Activated gamma-delta T cell (primary cell): ENCODE results near the gene KLHL36.
"Not testable (repeated sequence)": the region's sequence is repeated elsewhere in the genome, so short reads cannot be mapped to it uniquely, and the experiment has no call there.

ENCODE experiments used
- DNase-seq: peaks from one replicate; lab custom pipeline; 2025; lab: John Stamatoyannopoulos, UW

KLHL36 gene

GRCh38 chr16:84673203-84673535 is 24.9 kb downstream of the KLHL36 start:
- no peak for DNase-seq

DNA sequence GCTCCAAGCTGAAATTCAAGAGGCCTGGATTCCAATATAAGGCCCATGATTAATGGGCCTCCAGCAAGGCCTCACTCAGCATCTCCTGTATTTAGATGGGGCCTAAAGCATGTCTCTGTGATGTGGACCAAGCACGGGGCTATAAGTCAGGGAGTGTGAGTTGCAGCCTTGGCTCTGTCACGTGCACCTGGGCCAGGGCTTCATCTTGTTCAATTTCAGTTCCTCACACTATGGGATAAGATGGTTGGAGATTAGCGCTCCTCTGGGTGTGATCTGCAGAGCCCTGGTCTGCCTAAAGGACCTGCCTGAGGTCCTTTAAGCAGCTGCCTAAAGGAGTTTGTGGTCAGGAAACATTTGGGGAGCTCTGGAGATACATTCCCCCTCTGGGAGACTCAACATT is 25.2 kb downstream of the KLHL36 start:
- DNase-seq, result no peak

DNA sequence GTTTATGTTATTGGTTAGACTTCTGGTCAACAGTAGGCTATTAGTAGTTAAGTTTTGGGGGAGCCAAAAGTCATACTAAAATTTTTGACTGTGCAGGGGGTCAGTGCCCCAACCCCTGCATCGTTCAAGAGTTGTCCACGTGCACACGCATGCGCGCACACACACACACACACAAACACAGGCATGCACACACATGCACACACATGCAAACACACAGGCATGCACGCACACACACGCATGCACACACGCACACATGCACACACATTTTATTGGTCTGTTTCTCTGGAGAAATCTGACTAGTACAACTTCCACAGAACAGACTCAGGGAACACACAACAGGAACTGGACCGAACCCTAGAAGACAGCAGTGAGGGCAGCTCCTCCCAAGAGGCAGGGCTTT is 27.1 kb downstream of the KLHL36 start:
- no peak for DNase-seq

DNA sequence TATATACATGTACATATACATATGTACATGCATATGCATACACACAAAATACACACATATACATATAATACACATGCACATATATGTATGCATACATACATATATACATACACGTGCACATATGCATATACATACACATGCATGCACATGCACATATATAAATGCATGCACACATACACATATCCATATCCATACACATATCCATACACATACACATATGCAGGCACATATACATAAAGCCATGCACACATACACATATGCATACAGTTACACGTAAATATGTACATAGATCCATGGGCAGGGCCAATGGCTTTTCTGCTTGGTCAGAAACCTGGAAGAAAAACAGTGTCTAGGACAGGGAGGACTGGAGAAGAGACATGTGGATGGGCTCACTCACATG is 27.6 kb downstream of the KLHL36 start:
- no peak for DNase-seq

DNA sequence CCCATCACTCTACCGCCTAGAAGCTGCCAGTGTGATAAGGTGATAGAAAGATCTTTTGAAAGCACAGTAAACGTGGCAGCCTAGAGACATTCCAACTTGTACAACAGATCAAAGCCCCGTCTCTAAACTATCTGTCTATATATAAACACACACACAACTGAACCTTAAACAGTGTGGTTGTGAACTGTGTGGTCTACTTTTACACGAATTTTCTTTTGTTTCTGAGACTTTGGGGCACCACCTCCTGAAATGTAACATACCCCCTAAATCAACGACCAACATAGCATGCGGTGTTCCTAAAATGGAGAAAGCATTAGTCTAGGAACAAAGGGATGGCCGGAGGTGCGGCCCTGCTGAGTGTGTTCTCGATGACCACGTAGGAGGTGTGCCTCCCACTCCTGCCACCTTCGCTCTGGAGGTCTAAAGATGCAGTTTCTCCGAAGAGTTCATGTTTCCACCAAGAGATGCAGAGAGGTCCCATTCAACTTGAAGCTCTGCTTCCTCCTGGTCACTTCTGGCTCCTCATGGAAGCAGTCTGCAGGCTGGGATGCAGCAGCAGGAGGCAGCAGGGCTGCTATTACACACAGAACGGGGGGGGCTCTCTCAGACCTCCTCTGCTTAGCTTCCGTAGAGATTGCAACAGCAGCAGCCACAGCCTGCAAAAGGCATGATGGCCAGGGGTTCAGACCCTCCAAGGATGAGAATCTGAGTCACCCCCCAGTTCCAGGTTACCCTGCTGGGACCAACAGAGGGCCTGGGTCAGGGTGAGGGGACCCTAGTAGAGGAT is 28.9 kb downstream of the KLHL36 start:
- no peak for DNase-seq

- no peak for DNase-seq
Observed at GRCh38 chr16:84677849-84678248, 29.5 kb downstream of the KLHL36 start.

GRCh38 chr16:84678541-84678940 is 30.2 kb downstream of the KLHL36 start:
- DNase-seq, result no peak

DNA sequence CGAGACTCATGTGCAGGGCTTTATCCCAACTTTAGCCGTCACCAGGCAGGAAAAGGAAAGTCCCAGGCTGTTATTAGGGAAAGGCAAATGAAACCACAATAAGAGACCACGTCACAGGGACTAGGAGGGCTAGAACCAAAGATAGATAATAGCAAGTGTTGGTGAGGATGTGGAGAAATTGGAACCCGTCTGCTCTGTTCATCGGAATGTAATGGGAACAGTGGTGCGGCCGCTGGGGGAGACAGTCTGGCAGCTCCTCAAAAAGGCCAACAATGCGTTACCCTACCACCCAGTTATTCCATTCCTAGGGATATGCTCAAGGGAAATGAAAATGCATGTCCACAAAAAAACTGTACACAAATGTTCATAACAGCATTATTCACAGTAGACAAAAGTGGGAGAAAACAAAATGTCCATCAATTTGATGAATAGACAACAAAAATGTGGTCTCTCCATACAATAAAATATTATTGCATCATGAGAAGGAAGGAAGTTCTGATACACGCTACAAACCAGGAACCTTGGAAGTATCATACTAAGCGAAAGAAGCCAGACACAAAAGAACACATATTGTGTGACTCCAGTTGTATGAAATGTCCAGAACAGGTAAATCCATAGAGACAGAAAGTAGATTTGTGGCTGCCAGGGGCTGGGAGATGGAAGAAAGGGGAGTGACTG is 32.0 kb downstream of the KLHL36 start:
- no peak for DNase-seq

- DNase-seq, result no peak
Observed at GRCh38 chr16:84680843-84681629, 32.7 kb downstream of the KLHL36 start.

- DNase-seq, result no peak
Observed at GRCh38 chr16:84683691-84684591, 35.6 kb downstream of the KLHL36 start.

DNA sequence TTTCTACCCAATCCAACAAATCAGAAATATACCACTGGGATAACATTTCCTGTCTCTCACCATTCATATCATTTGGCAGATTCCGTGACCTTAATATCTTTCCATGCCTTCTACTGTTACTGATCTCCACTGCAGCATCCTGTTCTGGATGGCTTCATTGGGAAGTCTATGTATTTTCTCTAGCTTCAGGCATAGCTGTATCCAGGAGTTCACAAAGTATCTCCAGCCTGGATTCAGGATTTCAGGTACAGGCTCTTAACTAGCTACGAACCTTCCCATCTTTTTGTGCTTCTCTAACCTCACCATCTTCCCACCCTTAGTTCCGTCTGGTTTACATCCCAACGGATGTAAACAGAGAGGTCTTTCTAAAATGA is 36.3 kb downstream of the KLHL36 start:
- no peak for DNase-seq

- DNase-seq, result no peak
Observed at GRCh38 chr16:84685210-84685609, 36.9 kb downstream of the KLHL36 start.

- no peak for DNase-seq
Observed at GRCh38 chr16:84686707-84687298, 38.5 kb downstream of the KLHL36 start.

- no peak for DNase-seq
Observed at GRCh38 chr16:84687715-84688114, 39.4 kb downstream of the KLHL36 start.

GRCh38 chr16:84688163-84688562 is 39.9 kb downstream of the KLHL36 start:
- not testable (repeated sequence) for DNase-seq

DNA sequence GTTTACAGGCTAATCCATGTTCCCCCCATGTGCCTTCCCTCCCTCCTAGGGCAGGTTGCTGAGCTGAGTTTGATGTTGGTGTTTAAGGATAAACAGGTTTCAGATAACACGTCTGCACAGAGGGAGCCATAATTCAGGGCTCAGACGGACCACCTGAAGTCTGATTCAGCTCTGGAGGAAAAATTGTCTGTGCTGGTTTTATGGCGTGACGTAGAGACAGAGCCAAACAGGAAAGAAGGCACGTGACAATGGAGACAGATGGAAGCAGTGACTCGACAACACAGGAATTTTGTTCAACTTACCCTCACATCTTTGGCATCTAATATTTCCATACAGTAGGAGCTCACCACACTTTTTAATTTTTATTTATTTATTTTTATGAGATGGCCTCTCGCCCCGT is 40.8 kb downstream of the KLHL36 start:
- no peak for DNase-seq

DNA sequence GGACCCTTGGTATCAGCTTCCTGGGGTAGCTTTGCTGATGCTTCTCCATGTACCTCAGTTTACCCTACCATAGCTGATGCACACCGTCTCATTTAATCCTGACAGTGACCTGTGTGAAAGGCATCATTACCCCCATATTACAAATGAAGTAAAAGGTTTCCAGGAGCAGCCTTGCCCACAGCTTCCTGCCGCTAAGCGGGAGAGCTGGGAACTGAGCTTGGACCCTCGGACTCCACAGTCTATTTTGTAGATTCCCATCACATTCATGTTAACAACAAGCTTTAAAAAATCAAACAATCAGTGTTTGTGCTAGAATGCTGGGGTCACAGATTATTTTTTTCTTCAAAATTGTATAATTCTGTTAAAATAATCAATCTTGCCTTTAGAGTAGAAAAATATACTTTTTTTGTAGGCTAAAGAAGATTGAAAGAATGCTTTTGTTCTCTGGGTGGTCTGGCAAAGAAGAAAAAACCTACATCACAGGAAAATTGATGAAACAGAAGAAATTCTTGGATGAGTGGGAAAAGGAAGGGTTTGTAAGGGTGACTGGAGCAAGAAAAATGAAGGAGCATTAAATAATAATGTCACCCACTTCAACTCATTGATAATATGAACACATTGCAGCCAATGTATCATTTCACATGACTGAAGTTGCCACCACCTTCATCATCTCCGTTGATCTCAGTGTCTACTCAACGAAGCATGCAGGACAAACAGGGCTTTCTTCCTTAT is 41.9 kb downstream of the KLHL36 start:
- DNase-seq, result no peak

DNA sequence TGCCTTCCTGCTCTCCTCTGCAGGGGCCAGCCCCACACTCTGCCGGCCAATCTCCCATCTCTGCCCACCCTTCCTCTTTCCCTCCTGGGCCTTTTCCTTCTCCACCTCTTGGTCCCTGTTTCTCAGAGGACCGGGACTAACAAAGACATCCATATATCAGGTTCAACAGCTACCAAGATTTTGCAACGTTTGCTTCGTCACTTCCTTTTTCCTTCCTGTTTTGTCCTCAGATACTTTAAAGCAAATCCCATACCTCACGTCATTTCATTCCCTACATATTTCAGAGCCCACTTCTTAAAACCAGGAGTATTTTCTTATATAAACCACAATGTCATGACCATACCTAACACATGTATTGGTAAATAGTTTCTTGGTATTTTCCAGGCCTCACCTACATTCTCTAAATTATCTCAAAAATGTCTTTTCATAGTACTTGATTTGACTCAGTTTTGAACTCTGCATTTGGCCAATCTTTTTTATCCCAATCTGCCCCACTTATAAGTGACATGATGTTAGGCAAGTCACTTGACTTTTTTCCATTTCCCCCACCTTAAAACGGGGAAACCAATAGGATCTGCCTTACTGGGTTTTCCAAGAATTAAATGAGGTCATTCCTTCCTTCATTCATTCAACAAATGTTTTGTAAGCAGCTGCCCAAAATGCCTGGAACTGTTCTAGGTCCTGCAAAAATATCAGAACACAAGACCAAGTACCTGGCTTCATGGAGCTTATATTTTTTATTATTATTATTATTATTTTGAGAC is 44.3 kb downstream of the KLHL36 start:
- DNase-seq, result no peak

- DNase-seq, result not testable (repeated sequence)
Observed at GRCh38 chr16:84693869-84694268, 45.6 kb downstream of the KLHL36 start.

- DNase-seq, result no peak
Observed at GRCh38 chr16:84694980-84695379, 46.7 kb downstream of the KLHL36 start.
